ENCODE measurements around the gene PLEKHA7.

Gene PLEKHA7

DNA sequence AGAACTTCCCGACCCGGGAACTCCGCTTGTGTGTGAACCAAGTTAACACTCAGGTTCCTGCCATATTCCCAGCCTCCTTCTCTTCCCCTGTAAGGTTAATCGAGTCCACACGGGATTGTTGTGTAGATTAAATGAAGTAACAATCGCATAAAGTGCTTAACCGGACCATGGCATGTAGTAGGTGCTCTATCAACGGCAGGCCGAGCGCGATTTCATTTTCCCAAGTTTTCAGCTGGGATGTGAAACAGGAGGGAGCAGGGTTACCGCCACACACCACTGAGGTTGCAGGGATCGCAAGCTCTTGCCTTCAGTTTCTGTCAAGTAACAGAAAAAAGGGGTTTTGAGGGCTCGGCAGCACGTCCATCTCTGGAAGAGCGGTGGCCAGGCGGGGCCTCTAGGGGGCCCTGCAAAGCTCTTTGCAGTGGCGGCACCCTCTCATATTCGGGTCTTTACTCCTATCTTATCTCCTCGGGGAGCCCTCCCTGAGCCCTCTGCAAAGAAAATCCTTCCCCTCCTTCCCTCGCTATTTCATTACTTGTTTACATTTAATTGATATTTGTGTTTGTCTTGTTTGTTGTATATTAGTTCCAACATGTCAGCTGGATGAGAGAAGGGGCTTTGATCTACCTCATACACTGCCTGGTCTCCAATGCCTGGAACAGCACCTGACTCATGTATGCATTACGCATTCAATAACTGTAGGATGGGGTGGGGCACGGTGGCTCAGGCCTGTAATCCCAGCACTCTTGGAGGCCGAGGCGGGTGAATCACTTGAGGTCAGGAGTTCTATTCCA is 816 bp upstream of the PLEKHA7 start:
- TF ChIP-seq, protein P1, sequence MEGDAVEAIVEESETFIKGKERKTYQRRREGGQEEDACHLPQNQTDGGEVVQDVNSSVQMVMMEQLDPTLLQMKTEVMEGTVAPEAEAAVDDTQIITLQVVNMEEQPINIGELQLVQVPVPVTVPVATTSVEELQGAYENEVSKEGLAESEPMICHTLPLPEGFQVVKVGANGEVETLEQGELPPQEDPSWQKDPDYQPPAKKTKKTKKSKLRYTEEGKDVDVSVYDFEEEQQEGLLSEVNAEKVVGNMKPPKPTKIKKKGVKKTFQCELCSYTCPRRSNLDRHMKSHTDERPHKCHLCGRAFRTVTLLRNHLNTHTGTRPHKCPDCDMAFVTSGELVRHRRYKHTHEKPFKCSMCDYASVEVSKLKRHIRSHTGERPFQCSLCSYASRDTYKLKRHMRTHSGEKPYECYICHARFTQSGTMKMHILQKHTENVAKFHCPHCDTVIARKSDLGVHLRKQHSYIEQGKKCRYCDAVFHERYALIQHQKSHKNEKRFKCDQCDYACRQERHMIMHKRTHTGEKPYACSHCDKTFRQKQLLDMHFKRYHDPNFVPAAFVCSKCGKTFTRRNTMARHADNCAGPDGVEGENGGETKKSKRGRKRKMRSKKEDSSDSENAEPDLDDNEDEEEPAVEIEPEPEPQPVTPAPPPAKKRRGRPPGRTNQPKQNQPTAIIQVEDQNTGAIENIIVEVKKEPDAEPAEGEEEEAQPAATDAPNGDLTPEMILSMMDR (IDR thresholded peaks at IDR 0.05; ENCODE audit: low read length, missing control alignments), result peak; percentile 27
- peak; percentile 5 for DNase-seq (ENCODE audit: low read depth)

DNA sequence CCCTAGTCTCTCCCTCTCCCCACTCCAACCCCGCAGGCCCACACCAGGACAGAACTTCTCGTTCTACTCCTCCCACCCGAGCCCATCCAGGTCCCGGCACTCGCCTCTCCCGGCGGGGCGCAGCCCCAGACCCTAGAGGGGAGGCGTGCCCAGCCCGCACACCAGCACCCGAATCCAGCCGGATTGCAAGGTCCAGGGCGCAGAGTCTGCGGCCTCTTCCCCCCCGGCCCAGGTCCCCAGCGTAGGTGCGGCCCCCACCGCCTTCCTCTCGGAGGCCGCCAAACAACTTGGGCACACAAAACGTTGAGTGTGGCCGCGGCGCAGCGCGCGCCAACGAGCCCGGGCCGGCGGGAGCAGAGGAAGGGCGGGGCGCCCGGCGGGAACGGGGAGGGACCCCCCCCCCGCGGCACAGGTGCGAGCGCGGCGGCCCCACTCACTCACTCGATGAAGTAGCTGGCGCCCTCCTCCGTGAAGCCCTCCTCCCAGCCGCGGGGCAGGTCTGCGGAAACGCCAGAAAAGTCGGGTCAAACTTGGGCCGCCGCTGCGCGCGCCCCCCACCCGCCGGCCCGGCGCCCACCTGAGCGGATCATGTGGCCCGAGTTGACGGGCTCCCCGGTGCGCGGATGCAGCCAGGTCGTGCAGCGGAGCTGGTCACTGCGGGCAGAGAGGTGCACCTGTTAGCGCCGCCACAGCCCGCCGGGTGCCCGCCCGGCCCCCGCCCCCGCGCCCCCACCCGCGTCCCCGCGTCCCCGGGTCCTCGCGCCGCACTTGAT is 480 bp downstream of the PLEKHA7 start:
- TF ChIP-seq, protein P1 (IDR thresholded peaks at IDR 0.05; ENCODE audit: low read length, missing control alignments), result no peak
- H3K4me3 ChIP-seq (replicated peaks; ENCODE audit: low read depth, low read length), result peak overlapping the region; percentile 30
- DNase-seq (ENCODE audit: low read depth), result no peak

More for the DNA sequence above, 816 bp upstream of the PLEKHA7 start:
- H3K4me3 ChIP-seq (replicated peaks; ENCODE audit: low read depth, low read length), result peak overlapping the region; percentile 18

DNA sequence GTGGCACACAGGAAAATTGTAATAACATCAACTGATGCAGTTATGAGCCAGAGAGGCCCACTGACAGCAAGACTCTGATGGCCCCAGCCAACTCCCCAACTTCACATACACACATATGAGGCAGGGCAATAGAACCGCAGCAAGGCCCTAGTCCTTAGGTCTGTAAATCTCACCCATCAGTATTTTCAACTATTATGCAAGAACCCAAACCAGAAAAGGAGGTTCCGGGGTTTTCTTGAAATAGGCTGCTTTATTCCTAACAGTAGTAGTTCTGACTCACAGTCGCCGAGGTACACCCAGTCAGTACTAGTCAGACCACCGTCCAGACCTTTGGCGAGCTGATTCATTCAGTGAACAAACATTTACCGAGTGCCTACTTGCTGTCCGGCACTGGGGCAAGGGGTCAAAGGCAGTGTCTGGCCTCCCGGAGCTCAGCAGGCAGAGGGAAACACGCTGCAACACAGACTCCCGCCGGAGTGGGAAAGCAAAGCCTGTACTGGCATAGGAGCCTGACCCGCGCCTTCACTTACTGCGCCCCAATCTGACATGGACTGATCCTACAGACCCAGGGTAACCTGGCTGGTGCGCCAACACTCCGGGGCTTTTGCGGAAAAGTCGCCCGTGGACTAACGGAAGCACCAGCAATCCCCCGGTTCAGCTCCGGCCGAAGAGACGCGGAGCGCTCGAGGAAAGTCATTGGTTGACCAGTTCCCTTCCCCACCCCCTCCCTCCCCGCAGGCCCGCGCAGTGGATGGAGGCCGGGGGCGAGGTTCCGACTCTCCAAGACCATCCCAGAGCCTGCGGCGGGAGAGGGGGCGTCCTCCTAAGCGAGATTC is 1.3 kb downstream of the PLEKHA7 start:
- H3K4me3 ChIP-seq (replicated peaks; ENCODE audit: low read depth, low read length), result peak overlapping the region; percentile 30
- peak; percentile 35 for DNase-seq (ENCODE audit: low read depth)
- TF ChIP-seq, protein P1 (IDR thresholded peaks at IDR 0.05; ENCODE audit: low read length, missing control alignments), result no peak

DNA sequence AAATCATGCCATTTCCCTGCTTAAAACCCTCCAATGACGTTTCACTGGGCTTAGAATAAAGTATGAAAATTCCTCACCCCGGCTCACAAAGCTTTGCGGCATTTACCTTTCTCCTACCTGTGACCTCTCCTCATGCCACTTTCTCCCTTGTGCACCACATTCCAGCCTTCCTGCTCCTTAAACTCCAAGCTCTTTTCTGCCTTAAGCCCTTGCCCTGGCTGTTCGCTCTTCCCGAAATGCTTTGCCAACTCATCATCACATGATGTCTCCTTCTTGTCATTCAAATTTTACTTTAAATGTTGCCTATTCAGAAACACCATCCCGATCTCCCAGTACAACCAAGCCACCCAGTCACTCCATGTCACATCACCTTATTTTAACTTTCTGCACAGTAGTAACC is 2.0 kb downstream of the PLEKHA7 start:
- no peak overlapping the region for H3K4me3 ChIP-seq (replicated peaks; ENCODE audit: low read depth, low read length)
- no peak for DNase-seq (ENCODE audit: low read depth)
- TF ChIP-seq, protein P1 (IDR thresholded peaks at IDR 0.05; ENCODE audit: low read length, missing control alignments), result no peak

DNA sequence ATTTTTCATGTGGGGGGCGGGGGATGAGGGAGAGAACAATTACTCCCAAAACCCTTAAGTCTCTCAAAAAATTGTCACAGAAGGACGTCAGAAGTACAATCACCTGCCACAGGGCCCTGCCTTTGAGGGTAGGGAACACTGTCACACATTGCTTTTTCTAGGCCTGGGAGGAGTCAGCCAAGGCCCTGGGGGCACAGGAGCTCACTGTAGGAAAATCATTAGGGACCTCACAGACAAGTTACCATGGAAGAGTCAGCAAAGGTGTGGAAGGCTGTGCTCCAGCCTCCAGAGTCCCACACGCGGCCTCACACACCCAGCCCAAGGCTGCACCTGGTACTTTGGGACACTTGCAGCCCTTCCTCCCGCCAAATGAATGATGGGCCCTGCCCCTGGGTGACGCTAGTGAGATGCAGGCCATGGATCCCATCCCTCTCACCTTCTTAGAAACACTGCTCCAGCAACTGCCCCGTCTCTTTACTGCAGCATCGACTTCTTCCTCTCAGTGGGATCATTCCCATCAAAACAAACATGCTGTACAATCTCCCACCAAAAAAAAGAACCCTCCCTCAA is 3.3 kb downstream of the PLEKHA7 start:
- TF ChIP-seq, protein P1 (IDR thresholded peaks at IDR 0.05; ENCODE audit: low read length, missing control alignments), result no peak
- no peak overlapping the region for H3K4me3 ChIP-seq (replicated peaks; ENCODE audit: low read depth, low read length)
- DNase-seq (ENCODE audit: low read depth), result no peak

DNA sequence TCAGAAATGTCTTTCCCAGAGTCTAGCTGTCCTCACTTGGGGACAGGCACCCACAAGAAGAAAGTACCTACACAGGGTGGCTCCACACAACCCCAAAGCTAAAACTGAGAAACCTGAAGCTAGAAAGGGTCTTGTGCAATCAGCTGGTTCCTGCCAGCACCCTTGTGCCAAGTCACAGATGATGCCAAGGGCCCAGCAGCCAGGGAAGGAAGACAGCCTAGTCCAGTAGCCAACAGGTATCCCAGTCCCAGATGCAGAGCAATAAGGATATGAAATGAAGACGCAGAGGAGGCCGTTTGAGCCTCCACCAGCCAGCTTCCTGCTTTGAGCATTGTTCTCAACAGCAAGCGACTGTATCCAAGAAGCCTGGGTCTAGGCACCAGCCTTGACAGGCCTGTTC is 6.1 kb downstream of the PLEKHA7 start:
- H3K4me3 ChIP-seq (replicated peaks; ENCODE audit: low read depth, low read length), result no peak overlapping the region
- TF ChIP-seq, protein P1 (IDR thresholded peaks at IDR 0.05; ENCODE audit: low read length, missing control alignments), result no peak
- no peak for DNase-seq (ENCODE audit: low read depth)
